IPS-18c (cell line): ENCODE data around the gene PDZD8.

Experiments used
- H3K4me3 ChIP-seq: 2 replicates; pipeline ENCODE4 v1.7.0; 2013; ENCODE audit warnings: low read depth, mild to moderate bottlenecking, low read length, moderate library complexity; ENCODE audit not compliant: insufficient read depth
- H3K9me3 ChIP-seq: one replicate; pipeline ENCODE4 v1.6.1; 2013; ENCODE audit warnings: mild to moderate bottlenecking, low read length, moderate library complexity; ENCODE audit not compliant: control insufficient read depth, insufficient read depth

Gene PDZD8

DNA sequence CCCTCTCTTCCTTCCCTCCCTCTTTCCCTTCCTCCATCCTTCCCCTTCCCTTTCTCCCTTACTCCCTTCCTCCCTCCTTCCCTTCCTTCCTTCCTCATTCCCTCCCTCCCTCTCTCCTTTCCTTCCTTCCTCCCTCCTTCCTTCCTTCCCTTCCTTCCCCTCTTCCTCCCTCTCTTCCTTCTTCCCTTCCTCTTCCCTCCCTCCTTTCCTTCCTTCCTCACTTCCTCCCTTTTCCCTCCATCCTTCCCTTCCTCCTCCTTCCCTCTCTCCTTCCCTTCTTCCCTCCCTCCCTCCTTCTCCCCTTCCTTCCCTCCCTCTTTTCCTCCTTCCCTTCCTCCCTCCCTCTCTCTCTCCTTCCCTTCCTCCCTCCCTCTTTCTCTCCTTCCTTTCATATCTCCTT is 147.0 kb downstream of the PDZD8 start:
- Histone ChIP-seq H3K4me3 (no peak overlapping the region), H3K9me3 (peaks cover 2% of the 10 kb centered on the region)
